ENCODE results near the gene CFAP46. TPM values are rescaled to one million over a fixed set of nuclear protein-coding genes. Genes with fewer than 3 reads are reported as not detected.

The CFAP46 gene
- total and polyA plus RNA-seq, 2 of the 8 experiments (the other 6 are each of a cell fraction or from before 2014, with no cell fraction given), result 2.6 to 4.8 TPM

DNA sequence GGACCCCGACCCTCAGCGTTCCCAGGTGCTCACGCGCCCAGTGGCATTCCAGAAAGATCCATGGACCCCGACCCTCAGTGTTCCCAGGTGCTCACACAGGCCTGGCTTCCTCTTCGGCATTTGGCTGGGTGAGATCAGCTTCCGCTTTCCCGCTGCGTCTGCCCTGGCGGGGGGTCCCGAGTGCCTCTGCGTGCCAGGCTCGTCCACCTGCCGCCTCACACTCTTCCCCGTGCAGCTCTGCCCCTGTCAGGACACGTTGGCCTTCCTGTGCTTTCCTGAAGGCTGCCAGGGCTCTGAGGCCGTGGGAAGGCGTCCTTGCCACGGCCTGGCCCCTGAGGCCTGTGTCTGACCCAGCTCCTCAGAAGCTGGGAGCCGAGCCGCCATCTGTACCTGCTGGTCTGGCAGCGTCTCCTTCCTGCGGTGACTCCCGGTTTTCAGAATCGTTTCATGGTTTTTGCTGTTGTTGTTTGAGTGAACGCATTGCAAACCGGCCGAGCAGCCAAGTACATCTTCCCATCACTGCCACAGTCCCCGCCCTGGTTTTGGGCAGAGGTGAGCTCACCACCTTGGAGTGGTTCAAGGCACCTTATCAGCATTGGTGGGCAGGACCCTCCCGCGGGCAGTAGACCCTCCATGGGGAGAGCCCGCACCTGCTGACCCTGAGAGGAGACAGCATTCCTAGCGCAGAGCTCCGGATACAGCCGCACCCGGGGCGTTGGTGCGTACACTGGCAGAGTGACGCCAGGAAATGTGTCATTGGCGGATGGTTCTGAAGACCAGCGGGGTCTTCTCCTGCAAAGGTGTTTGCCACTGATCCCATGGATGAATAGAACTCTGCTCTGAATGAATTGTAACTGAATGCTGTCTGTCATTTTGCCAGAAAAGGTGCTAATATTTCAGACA is 173.8 kb downstream of the CFAP46 start:
- Histone ChIP-seq H3K36me3 (ENCODE audit: control insufficient read depth in 2 of 4, insufficient read depth in 4 of 4, low read length in 3 of 4) (no peaks in the 10 kb centered on the region), H3K56ac (replicated peaks; ENCODE audit: insufficient read length, low read depth, low read length) (no peak overlapping the region), H4K20me1 (replicated peaks in 1 of 2; ENCODE audit: control insufficient read depth in 1 of 2, insufficient read depth in 2 of 2, low read length in 2 of 2) (peaks cover 0 to 6% of the 10 kb centered on the region in 2 experiments), H3K4me1 (replicated peaks in 1 of 4; ENCODE audit: control insufficient read depth in 3 of 4, insufficient read depth in 4 of 4, low read length in 3 of 4) (no peaks in the 10 kb centered on the region; a peak in 1 of 7 replicates), H2AK5ac (ENCODE audit: low read depth, low read length) (no peak overlapping the region), H4K8ac (ENCODE audit: extremely low read depth, insufficient read depth, low read length) (no peak overlapping the region), H3K9me3 (ENCODE audit: insufficient read depth in 2 of 2, low read depth in 1 of 2, low read length in 1 of 2) (peaks cover 0 to 3% of the 10 kb centered on the region in 2 experiments; a peak in 1 of 4 replicates), H3K18ac (ENCODE audit: extremely low read depth, low read length) (no peak overlapping the region), H3K23ac (ENCODE audit: insufficient read length) (no peak overlapping the region), H2AFZ (ENCODE audit: low read length) (no peak overlapping the region), H3K23me2 (ENCODE audit: low read depth, low read length) (no peaks in the 10 kb centered on the region), H3K27me3 (replicated peaks in 1 of 4; ENCODE audit: control insufficient read depth in 3 of 4, extremely low read depth in 1 of 4, insufficient read depth in 3 of 4, low read length in 3 of 4) (no peaks in the 10 kb centered on the region), H2BK5ac (ENCODE audit: low read depth, low read length) (no peak overlapping the region), H3K4me2 (ENCODE audit: insufficient read depth in 1 of 2, low read depth in 2 of 2, low read length in 2 of 2) (no peak overlapping the region), H2BK120ac (replicated peaks; ENCODE audit: low read depth, low read length) (no peak overlapping the region), H4K5ac (ENCODE audit: insufficient read length, low read depth, low read length) (no peak overlapping the region), H3K4me3 (ENCODE audit: extremely low read depth in 1 of 4, insufficient read depth in 2 of 4, low read depth in 3 of 4, low read length in 4 of 4) (no peak overlapping the region), H2BK20ac (ENCODE audit: low read length) (no peak overlapping the region), H3K4ac (replicated peaks; ENCODE audit: insufficient read length, low read depth, low read length) (no peak overlapping the region), H2BK15ac (ENCODE audit: low read length) (no peak overlapping the region), H3K79me1 (ENCODE audit: low read depth, low read length) (no peaks in the 10 kb centered on the region), H3K27ac (ENCODE audit: low read depth, low read length) (no peak overlapping the region), H3K79me2 (ENCODE audit: control insufficient read depth in 1 of 2, insufficient read depth in 2 of 2, low read length in 2 of 2) (no peaks in the 10 kb centered on the region), H2BK12ac (ENCODE audit: low read depth, low read length) (no peak overlapping the region), H3K14ac (ENCODE audit: insufficient read length) (no peak overlapping the region), H4K91ac (replicated peaks; ENCODE audit: insufficient read length, low read length) (no peak overlapping the region), H3K9ac (replicated peaks in 1 of 4; ENCODE audit: extremely low read depth in 1 of 4, low read depth in 3 of 4, low read length in 3 of 4) (no peak overlapping the region)
- POLR2A ChIA-PET (ENCODE audit: partially characterized antibody), result interaction anchor here (0.6 kb wide), 1 partner anchor 370 kb away, joined by 3 read pairs; no protein-coding TSS in a partner anchor
- 92% methylated on average over 35 of the region's 41 CpGs; no CpG with 5 or more reads in 1 of the 2 experiments for WGBS, 2 experiments (ENCODE audit: extremely low coverage in 1 of 2, insufficient coverage in 1 of 2, insufficient read length in 1 of 2, insufficient replicate concordance in 2 of 2, low coverage in 1 of 2, low lambda C conversion rate in 2 of 2, missing lambda C conversion rate in 1 of 2)
- CTCF ChIA-PET (ENCODE audit: partially characterized antibody), result interaction anchor here (0.7 to 1.9 kb wide), 4 partner anchors 12 to 114 kb away, joined by 3 to 6 read pairs (median 4); no protein-coding TSS in a partner anchor
- FAIRE-seq, result no peak
- no peak for TF ChIP-seq CHD2 (IDR thresholded peaks at IDR 0.05; ENCODE audit: low read length)
- TF ChIP-seq POLR2AphosphoS5 (IDR thresholded peaks at IDR 0.05; ENCODE audit: low read depth, low read length), result no peak
- no peak for TF ChIP-seq PHF8 (conservative IDR thresholded peaks at IDR 0.05; ENCODE audit: low read depth, low read length)
- DNase-seq (ENCODE audit: low read depth in 1 of 2, low spot score in 2 of 2), result no peak
